Tibial nerve (tissue), 4 donors: Measurements from ENCODE around the gene IQCN. TPM values are rescaled to one million over a fixed set of nuclear protein-coding genes. Genes with fewer than 3 reads are reported as not detected.

Source experiments
- DNase-seq, 2 donors: peaks; one replicate each; pipeline ENCODE4 v3.0.0-alpha.2; 2019; ENCODE audit warnings: low spot score in 2 of 2
- H3K27ac ChIP-seq, 4 donors: fragments of 200-600 bp; sonication (generic) in 3 of 4; one replicate each; pipeline ENCODE4 v1.5.1; 2017 to 2019; ENCODE audit warnings: mild to moderate bottlenecking in 1 of 4
- H3K27me3 ChIP-seq, 2 donors: fragments of 200-600 bp; sonication (generic) in 1 of 2; one replicate each; pipeline versions ENCODE4 v1.5.1 to v1.6.0; 2017 to 2019
- H3K36me3 ChIP-seq, 3 donors: fragments of 200-600 bp; sonication (generic); one replicate each; pipeline ENCODE4 v1.5.1; 2018 to 2019
- H3K4me1 ChIP-seq, 4 donors: fragments of 200-600 bp; sonication (generic) in 3 of 4; one replicate each; pipeline ENCODE4 v1.5.1; 2017 to 2019
- H3K4me3 ChIP-seq, 4 donors: fragments of 200-600 bp; sonication (generic) in 3 of 4; one replicate each; pipeline ENCODE4 v1.5.1; 2017 to 2019; ENCODE audit warnings: mild to moderate bottlenecking in 1 of 4, moderate library complexity in 1 of 4
- H3K9me3 ChIP-seq, 4 donors: fragments of 200-600 bp; sonication (generic) in 3 of 4; one replicate each; pipeline ENCODE4 v1.5.1; 2017 to 2019
- CTCF ChIP-seq, 5 experiments: fragments of 200-600 bp in 3 of 5; fragments of 450-650 bp in 2 of 5; sonication (generic) in 3 of 5; IDR thresholded peaks; one replicate each; pipeline ENCODE4 v1.5.1; 2016 to 2019; ENCODE audit warnings: antibody characterized with exemption in 5 of 5, mild to moderate bottlenecking in 3 of 5, moderate library complexity in 2 of 5
- EP300 ChIP-seq, 2 donors: sonication (generic); formaldehyde crosslinking; IDR thresholded peaks; one replicate each; pipeline ENCODE4 v1.6.1; 2017; ENCODE audit warnings: antibody characterized with exemption in 2 of 2, mild to moderate bottlenecking in 1 of 2
- POLR2A ChIP-seq, 2 donors: fragments of 450-650 bp; IDR thresholded peaks; one replicate each; pipeline ENCODE4 v1.6.1; 2017; ENCODE audit warnings: antibody characterized with exemption in 2 of 2, mild to moderate bottlenecking in 2 of 2, moderate library complexity in 2 of 2
- WGBS, 2 donors: methylation state at CpG; one replicate each; pipeline ENCODE4 v1.1.5; 2018; 5-methylcytosine and 5-hydroxymethylcytosine counted together
- total RNA-seq, 4 donors: library from RNA; depleted of rRNA; stranded (reverse); fragments of >200 nt; gene quantifications; one replicate each; pipeline ENCODE4 v1.1.0, GENCODE V29; 2016

Gene IQCN
- total RNA-seq, 4 donors from 2014 or later = 2.3 to 11.4 (median 8.2) TPM

DNA sequence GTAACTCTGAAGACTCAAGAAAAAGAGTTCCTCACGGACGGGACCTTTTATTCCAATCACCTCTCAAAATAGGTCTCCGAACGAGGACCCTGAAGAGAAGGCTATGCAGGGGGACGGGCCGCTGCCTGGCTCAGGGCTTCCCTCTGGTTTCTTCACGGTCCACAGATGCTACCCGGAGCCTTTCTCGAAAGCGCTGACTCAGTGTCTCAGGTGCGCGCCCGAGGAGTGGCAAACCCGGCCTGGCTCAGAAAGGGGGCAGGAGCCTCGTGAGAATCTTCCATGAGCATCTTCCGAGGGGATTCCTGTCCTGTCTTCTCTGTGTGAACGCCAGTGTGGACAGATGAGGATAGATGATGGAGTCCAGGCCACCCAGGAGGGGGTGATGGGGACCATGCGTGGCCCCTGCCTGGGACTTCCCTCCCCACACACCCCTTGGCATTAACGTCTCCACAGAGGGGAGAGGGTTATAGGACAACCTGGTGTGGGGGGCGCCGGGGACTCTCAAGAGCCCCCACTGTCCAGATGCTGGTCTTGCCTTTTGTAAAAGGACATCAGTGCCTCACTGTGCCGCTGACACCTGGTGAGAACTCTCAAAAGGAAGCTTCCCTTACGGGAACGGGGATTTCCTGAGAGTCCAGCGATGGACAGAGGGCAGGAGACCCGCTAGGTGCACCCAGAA, 32.1 kb upstream of the IQCN start:
- DNase-seq = no peak
- TF ChIP-seq EP300 (IDR thresholded peaks at IDR 0.05) = no peak
- TF ChIP-seq CTCF (IDR thresholded peaks at IDR 0.05) = no peak
- no peak for TF ChIP-seq POLR2A (IDR thresholded peaks at IDR 0.05)
- Histone ChIP-seq H3K27me3 (no peaks in the 10 kb centered on the region), H3K4me3 (no peak overlapping the region), H3K36me3 (peaks cover 0 to 44% (median 0%) of the 10 kb centered on the region in 3 donors), H3K4me1 (peaks cover 4 to 96% (median 53%) of the 10 kb centered on the region in 4 donors), H3K9me3 (no peaks in the 10 kb centered on the region), H3K27ac (peak overlapping the region; percentile 95 to 100 (median 98))
- WGBS, 2 donors = 79 to 83% methylated on average over 23 to 26 of the region's 26 CpGs

DNA sequence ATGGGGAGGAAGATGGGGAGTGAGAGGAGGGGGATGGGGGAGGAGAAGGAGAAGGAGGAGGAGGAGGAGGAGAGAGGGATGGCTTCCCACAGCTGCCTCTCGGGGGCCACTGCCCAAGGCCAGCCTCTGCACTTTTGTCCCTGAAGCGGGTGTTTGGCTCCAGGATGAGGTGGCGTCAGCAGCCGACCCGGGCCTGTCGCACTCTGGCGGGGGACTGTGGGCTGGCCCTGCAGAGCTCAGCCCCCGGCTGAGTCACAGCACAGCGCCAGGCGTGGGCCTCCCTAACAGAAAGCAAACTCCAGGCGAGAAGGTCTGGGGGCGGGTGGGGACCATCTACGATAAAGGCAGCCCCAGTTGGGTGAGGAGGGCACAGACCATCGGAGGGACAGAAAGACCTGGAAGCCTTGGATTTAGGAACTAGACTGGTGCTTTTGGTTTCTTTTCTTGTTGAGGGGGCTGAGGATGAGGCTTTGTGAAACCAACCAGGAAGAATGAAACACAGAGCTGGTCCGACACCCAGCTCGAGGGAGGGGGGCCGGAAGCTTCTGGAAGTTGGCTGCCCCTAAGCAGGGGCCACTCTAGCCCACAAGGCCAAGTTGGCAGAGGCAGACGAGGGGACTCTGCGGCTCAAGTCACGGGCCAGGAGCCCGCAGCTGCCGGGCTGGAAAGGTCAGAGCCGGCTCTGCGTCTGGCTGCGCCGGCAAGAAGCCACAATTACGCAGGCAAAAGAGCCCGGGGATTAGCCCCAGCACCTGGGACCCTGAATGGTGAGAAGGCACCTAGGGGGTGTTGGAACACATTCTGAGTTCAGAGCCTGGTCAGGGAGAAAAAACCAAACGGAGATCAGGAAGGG, 30.4 kb upstream of the IQCN start:
- Histone ChIP-seq H3K4me3 (peak overlapping the region; percentile 31 to 53 (median 38)), H3K9me3 (no peaks in the 10 kb centered on the region), H3K27me3 (no peaks in the 10 kb centered on the region), H3K27ac (peak overlapping the region; percentile 95 to 100 (median 98)), H3K4me1 (peaks cover 4 to 93% (median 63%) of the 10 kb centered on the region in 4 donors), H3K36me3 (peaks cover 0 to 28% (median 0%) of the 10 kb centered on the region in 3 donors)
- TF ChIP-seq POLR2A (IDR thresholded peaks at IDR 0.05) (peak; percentile 63 to 83), EP300 (IDR thresholded peaks at IDR 0.05) (peak; percentile 32 to 96), CTCF (IDR thresholded peaks at IDR 0.05) (peak in 2 of 5 experiments; percentile 19 to 24)
- DNase-seq = peak; percentile 77 to 81
- WGBS, 2 donors = 0 to 1% methylated on average over 29 of the region's 29 CpGs

- 6% methylated on average over 2 of the region's 2 CpGs for WGBS, 2 donors
- Histone ChIP-seq H3K9me3 (no peaks in the 10 kb centered on the region), H3K36me3 (peaks cover 0 to 23% (median 0%) of the 10 kb centered on the region in 3 donors), H3K27me3 (no peaks in the 10 kb centered on the region), H3K4me1 (peaks cover 4 to 90% (median 63%) of the 10 kb centered on the region in 4 donors), H3K27ac (peak overlapping the region; percentile 95 to 100 (median 98)), H3K4me3 (peak overlapping the region; percentile 31 to 53 (median 38))
- TF ChIP-seq POLR2A (IDR thresholded peaks at IDR 0.05) (no peak), EP300 (IDR thresholded peaks at IDR 0.05) (no peak), CTCF (IDR thresholded peaks at IDR 0.05) (no peak)
- DNase-seq = no peak
These were observed 29.9 kb upstream of the IQCN start for GRCh38 chr19:18304208-18304457.

DNA sequence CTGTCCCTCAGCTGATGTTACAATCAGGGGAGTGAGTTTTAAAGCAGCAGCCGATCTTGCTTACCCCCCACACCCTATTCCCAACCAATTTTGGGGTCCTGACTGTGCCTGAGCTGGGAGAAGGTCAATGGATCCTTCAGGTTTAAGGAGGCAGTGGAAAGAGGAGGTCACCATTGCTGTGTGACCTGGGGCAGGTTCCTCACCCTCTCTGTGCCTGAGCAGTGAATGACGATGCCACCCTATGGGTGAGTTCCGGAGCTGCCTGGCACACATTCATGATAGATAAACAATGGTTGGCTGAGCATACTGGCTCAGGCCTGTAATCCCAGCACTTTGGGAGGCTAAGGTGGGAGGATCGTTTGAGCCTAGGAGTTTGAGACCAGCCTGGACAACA, 27.5 kb upstream of the IQCN start:
- TF ChIP-seq POLR2A (IDR thresholded peaks at IDR 0.05) (no peak), EP300 (IDR thresholded peaks at IDR 0.05) (no peak), CTCF (IDR thresholded peaks at IDR 0.05) (no peak)
- H3K36me3 ChIP-seq = peaks cover 0 to under 1% (median 0%) of the 10 kb centered on the region in 3 donors
- peak overlapping the region; percentile 76 to 100 (median 97) for H3K27ac ChIP-seq
- H3K4me3 ChIP-seq = no peak overlapping the region
- no peaks in the 10 kb centered on the region for H3K27me3 ChIP-seq
- H3K4me1 ChIP-seq = peaks cover 4 to 66% (median 51%) of the 10 kb centered on the region in 4 donors
- no peak for DNase-seq
- no peaks in the 10 kb centered on the region for H3K9me3 ChIP-seq
- 62 to 68% methylated on average over 4 of the region's 4 CpGs for WGBS, 2 donors
